Suprapubic skin (tissue), 4 donors: ENCODE data around the gene SMIM21. TPM values are rescaled to one million over a fixed set of nuclear protein-coding genes. Genes with fewer than 3 reads are reported as not detected.

ENCODE experiments used
- DNase-seq, 2 donors: peaks; one replicate each; pipeline ENCODE4 v3.0.0-alpha.2; 2019; ENCODE audit warnings: low spot score in 2 of 2
- H3K27ac ChIP-seq: fragments of 200-600 bp; sonication (generic); one replicate; pipeline ENCODE4 v1.5.1; 2019
- H3K27me3 ChIP-seq: fragments of 200-600 bp; sonication (generic); one replicate; pipeline ENCODE4 v1.5.1; 2019
- H3K36me3 ChIP-seq: fragments of 200-600 bp; sonication (generic); one replicate; pipeline ENCODE4 v1.5.1; 2019
- H3K4me1 ChIP-seq: fragments of 200-600 bp; sonication (generic); one replicate; pipeline ENCODE4 v1.5.1; 2019
- H3K4me3 ChIP-seq: fragments of 200-600 bp; sonication (generic); one replicate; pipeline ENCODE4 v1.5.1; 2019; ENCODE audit warnings: mild to moderate bottlenecking
- H3K9me3 ChIP-seq: fragments of 200-600 bp; sonication (generic); one replicate; pipeline ENCODE4 v1.5.1; 2019
- EP300 ChIP-seq: sonication (generic); formaldehyde crosslinking; IDR thresholded peaks from one replicate; pipeline ENCODE4 v1.6.1; 2017; ENCODE audit warnings: antibody characterized with exemption
- POLR2A ChIP-seq, 2 donors: fragments of 450-650 bp; IDR thresholded peaks; one replicate each; pipeline ENCODE4 v1.6.1; 2017; ENCODE audit warnings: antibody characterized with exemption in 2 of 2, mild to moderate bottlenecking in 2 of 2, moderate library complexity in 2 of 2
- POLR2AphosphoS5 ChIP-seq, 3 donors: sonication (generic); formaldehyde crosslinking; IDR thresholded peaks; one replicate each; pipeline ENCODE4 v1.6.1; 2017; ENCODE audit warnings: antibody characterized with exemption in 3 of 3
- WGBS: methylation state at CpG from one replicate; pipeline ENCODE4 v1.1.5; 2018; 5-methylcytosine and 5-hydroxymethylcytosine counted together
- total RNA-seq, 4 donors: library from RNA; depleted of rRNA; stranded (reverse); fragments of >200 nt; gene quantifications; one replicate each; pipeline ENCODE4 v1.1.0, GENCODE V29; 2016
- TF ChIP-seq, protein P1 (sequence below), 2 donors: fragments of 200-600 bp in 1 of 2; fragments of 450-650 bp in 1 of 2; sonication (generic) in 1 of 2; IDR thresholded peaks; one replicate each; pipeline ENCODE4 v1.5.1; 2016 to 2019; ENCODE audit warnings: antibody characterized with exemption in 2 of 2, mild to moderate bottlenecking in 1 of 2, moderate library complexity in 1 of 2

Gene SMIM21
- total RNA-seq, 4 donors from 2014 or later = not detected

DNA sequence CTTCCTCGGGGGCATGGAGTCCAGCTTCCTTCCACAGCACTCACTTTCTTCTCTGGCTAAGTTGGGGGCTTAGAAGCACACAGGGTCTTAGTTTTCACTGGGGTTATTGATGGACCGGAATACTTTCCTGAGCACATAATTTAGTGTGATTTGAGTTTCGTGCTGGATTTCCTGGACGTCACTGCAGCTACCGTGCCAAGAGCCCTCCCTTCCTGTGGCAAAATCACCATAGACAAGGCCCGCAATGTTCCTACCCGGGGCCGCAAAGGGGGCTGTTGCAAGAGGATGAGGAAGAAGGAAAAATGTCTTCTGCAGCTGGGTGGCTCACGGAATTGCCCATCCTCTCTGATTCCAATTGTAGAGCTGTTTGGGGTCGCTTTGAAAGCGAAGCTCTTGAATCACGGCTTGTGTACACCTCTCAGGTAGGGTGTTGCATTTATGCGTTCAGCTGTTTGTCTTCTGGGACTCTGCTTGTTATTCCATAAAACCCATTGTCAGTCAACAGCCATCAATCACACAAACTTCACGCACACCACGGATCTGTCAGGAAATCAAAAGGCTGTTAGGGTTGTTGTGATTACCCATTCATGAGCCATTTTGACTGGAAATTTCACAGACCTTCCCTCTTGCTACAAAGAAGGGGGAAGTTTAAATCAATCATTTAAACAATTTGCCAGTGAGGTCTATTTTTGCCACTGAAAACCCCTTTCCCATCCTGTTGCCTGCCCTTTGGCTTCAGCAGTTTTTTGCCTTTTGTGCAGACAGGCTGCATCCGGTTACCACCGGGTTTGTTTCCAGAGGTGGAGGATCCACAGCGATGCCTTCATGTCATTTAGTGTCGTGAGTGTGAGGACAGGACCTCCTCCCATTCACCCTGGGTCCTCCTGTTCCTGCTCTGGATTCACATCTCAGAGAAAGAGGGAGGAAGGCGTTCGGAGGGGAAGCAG, 36.0 kb downstream of the SMIM21 start:
- WGBS = 61% methylated on average over 21 of the region's 21 CpGs
- Histone ChIP-seq H3K36me3 (no peaks in the 10 kb centered on the region), H3K4me1 (no peaks in the 10 kb centered on the region), H3K4me3 (no peak overlapping the region), H3K27me3 (no peaks in the 10 kb centered on the region), H3K27ac (no peak overlapping the region), H3K9me3 (no peaks in the 10 kb centered on the region)
- TF ChIP-seq EP300 (no peak), POLR2AphosphoS5 (IDR thresholded peaks at IDR 0.05) (no peak), POLR2A (IDR thresholded peaks at IDR 0.05) (no peak)
- TF ChIP-seq, protein P1, sequence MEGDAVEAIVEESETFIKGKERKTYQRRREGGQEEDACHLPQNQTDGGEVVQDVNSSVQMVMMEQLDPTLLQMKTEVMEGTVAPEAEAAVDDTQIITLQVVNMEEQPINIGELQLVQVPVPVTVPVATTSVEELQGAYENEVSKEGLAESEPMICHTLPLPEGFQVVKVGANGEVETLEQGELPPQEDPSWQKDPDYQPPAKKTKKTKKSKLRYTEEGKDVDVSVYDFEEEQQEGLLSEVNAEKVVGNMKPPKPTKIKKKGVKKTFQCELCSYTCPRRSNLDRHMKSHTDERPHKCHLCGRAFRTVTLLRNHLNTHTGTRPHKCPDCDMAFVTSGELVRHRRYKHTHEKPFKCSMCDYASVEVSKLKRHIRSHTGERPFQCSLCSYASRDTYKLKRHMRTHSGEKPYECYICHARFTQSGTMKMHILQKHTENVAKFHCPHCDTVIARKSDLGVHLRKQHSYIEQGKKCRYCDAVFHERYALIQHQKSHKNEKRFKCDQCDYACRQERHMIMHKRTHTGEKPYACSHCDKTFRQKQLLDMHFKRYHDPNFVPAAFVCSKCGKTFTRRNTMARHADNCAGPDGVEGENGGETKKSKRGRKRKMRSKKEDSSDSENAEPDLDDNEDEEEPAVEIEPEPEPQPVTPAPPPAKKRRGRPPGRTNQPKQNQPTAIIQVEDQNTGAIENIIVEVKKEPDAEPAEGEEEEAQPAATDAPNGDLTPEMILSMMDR (IDR thresholded peaks at IDR 0.05) = no peak
- no peak for DNase-seq

DNA sequence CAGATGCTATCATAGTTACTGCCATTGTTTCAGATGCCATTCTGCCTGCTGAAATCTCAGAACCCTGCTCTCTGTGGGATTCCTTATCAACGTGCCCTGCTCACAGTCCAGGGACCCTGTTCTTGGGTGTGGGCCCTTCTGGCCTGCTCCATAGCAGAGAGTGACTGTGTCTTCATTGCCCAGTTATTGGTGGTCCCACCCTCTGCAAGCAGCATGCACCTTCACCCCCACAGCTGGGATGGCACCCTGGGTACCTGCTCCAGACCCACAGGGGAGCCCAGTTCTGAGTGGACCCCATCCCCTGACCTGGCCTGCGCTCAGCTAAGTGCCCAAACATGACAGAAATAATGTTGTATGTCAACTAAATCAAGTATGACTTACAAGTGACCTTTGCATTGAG, 36.6 kb downstream of the SMIM21 start:
- Histone ChIP-seq H3K27me3 (no peaks in the 10 kb centered on the region), H3K9me3 (no peaks in the 10 kb centered on the region), H3K27ac (no peak overlapping the region), H3K4me1 (no peaks in the 10 kb centered on the region), H3K4me3 (no peak overlapping the region), H3K36me3 (no peaks in the 10 kb centered on the region)
- TF ChIP-seq POLR2A (IDR thresholded peaks at IDR 0.05) (no peak), POLR2AphosphoS5 (IDR thresholded peaks at IDR 0.05) (no peak), EP300 (no peak)
- TF ChIP-seq, protein P1 (IDR thresholded peaks at IDR 0.05) = no peak
- DNase-seq = no peak
- 83% methylated on average over 2 of the region's 2 CpGs for WGBS

DNA sequence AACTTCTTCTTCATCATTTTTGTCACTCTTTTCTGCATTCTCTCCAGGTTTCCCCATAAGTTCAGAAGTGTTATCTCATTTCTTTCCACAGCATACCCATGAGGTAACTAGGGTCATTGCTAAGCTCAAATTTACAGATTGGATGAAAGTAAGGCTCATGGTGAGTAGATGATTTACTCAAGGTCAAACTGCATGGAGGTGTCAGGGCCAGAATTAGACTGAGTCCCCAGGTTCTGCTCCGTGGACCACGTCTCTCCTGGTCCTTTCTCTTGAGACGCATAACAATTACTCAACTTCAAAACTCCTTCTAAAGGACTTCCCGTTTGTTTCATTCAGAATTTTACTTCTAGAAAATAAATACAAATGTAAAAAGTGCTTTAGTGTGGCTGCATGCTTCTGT, 43.4 kb downstream of the SMIM21 start:
- H3K27ac ChIP-seq = no peak overlapping the region
- no peak overlapping the region for H3K4me3 ChIP-seq
- no peaks in the 10 kb centered on the region for H3K9me3 ChIP-seq
- H3K36me3 ChIP-seq = no peaks in the 10 kb centered on the region
- H3K27me3 ChIP-seq = peaks cover 2% of the 10 kb centered on the region
- no peaks in the 10 kb centered on the region for H3K4me1 ChIP-seq
- no peak for DNase-seq
- TF ChIP-seq POLR2A (IDR thresholded peaks at IDR 0.05) = no peak
- no peak for TF ChIP-seq EP300
- TF ChIP-seq POLR2AphosphoS5 (IDR thresholded peaks at IDR 0.05) = no peak
- TF ChIP-seq, protein P1 (IDR thresholded peaks at IDR 0.05) = no peak
- 63% methylated on average over 4 of the region's 4 CpGs for WGBS

DNA sequence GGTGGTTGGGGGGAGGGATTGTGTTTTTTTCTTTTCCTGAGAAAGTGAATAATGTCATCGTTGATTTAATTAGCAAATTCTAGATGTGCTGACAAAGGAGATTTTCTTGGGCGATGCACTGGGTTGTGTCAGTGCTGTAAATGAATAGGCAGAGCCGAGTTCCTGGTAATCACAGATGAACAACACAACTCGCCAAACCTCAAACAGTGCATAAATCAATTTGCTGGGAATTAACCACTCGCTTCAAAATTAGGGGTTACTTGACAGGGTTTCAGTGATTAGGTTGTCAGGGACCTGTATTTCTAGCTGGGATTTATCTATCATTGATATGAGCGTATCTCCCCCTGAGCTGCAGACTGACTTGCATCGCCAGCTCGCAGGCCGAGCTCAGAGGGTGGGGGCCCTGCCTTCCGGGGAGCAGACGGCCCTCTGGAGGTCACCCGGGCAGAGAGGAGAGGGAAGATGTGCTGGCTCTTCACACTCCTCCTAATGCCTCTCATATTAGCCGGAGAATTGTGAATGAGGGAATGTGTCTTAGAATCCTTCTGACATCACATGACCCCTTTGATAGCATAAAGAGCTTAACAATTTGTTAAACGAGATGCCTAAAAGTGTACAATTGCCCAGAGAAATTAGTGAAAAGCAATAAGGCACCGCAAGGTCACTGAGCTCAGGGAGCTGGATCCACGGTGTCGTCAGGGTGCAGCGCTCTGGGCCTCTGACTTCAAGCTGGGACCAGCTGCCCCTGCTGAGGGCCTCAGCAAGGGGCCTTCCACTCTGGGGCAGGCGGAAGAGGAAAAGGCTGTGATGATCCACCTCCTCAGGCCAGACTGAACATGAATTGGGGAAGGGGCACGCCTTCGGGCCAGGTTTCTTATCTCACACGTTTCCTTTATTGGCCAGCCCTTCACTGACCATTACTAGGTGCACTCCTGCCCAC, 48.9 kb downstream of the SMIM21 start:
- TF ChIP-seq POLR2A (IDR thresholded peaks at IDR 0.05) = no peak
- DNase-seq = peak in 1 of 2 donors; percentile 47
- H3K4me1 ChIP-seq = no peaks in the 10 kb centered on the region
- H3K27ac ChIP-seq = no peak overlapping the region
- H3K27me3 ChIP-seq = peaks cover 2% of the 10 kb centered on the region
- no peaks in the 10 kb centered on the region for H3K36me3 ChIP-seq
- H3K4me3 ChIP-seq = no peak overlapping the region
- 67% methylated on average over 22 of the region's 22 CpGs for WGBS
- no peaks in the 10 kb centered on the region for H3K9me3 ChIP-seq

DNA sequence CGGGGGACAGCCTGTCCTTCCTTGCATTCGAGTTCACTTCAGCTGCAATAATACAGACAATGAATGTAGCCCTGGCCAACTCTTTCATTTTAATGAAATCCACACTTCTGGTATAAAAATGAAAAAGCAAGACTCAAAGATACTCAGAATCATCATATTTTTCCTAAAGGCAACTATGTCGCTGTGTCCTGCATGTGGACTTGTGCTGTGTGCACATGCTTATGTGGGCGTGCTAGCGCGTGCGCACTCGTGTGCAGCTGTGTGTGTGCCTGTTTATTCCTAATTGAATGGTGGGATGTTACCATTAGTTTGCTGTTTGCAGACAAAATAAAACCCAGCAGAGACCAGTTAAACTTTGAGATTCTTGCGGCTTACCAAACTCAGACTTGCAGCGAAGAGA, 49.6 kb downstream of the SMIM21 start:
- DNase-seq = peak in 1 of 2 donors; percentile 18
- 83% methylated on average over 10 of the region's 10 CpGs for WGBS
- no peaks in the 10 kb centered on the region for H3K36me3 ChIP-seq

More for the DNA sequence above, 49.6 kb downstream of the SMIM21 start:
- H3K4me1 ChIP-seq = no peaks in the 10 kb centered on the region
- H3K4me3 ChIP-seq = no peak overlapping the region
- no peak overlapping the region for H3K27ac ChIP-seq
- TF ChIP-seq EP300 (no peak), POLR2A (IDR thresholded peaks at IDR 0.05) (no peak)
- H3K9me3 ChIP-seq = no peaks in the 10 kb centered on the region
- H3K27me3 ChIP-seq = peaks cover 2% of the 10 kb centered on the region
